H1 (cell line): ENCODE measurements around the gene SLC7A10. TPM values are rescaled to one million over a fixed set of nuclear protein-coding genes. Genes with fewer than 3 reads are reported as not detected.

Experiments
- CTCF ChIA-PET: fragments of 300-600 bp; sonication (Branson Sonifier 250); formaldehyde crosslinking; loops from one replicate; lab custom pipeline; 2021; ENCODE audit not compliant: partially characterized antibody; lab: Charles Lee
- POLR2A ChIA-PET: fragments of 300-600 bp; sonication (Branson Sonifier 250); formaldehyde crosslinking; loops from one replicate; lab custom pipeline; 2021; ENCODE audit warnings: inconsistent platforms; ENCODE audit not compliant: partially characterized antibody; lab: Charles Lee
- DNase-seq, 2 experiments: peaks; one replicate each; pipeline versions ENCODE4 v3.0.0 to v3.0.0-alpha.2; 2010 to 2022; ENCODE audit warnings: low spot score in 2 of 2, low read depth in 1 of 2, mixed read lengths in 1 of 2
- FAIRE-seq: peaks from 2 replicates; lab custom pipeline; 2011; peaks lifted over from hg19 to GRCh38; lab: Jason Lieb, UNC
- H2AFZ ChIP-seq: 2 replicates; pipeline ENCODE4 v1.8.1; 2012; ENCODE audit warnings: low read length, inconsistent platforms
- H2AK5ac ChIP-seq: 2 replicates; pipeline ENCODE4 v1.6.1; 2013; ENCODE audit warnings: low read depth, low read length
- H2BK120ac ChIP-seq: replicated peaks from 2 replicates; pipeline ENCODE3; 2013; ENCODE audit warnings: low read depth, low read length, inconsistent platforms
- H2BK12ac ChIP-seq: 2 replicates; pipeline ENCODE4 v1.6.1; 2013; ENCODE audit warnings: low read depth, low read length
- H2BK15ac ChIP-seq: 2 replicates; pipeline ENCODE4 v1.6.1; 2013; ENCODE audit warnings: low read length
- H2BK20ac ChIP-seq: 2 replicates; pipeline ENCODE4 v1.6.1; 2013; ENCODE audit warnings: low read length
- H2BK5ac ChIP-seq: 2 replicates; pipeline ENCODE4 v1.6.1; 2013; ENCODE audit warnings: low read depth, low read length
- H3K14ac ChIP-seq: 2 replicates; pipeline ENCODE4 v1.6.1; 2013; ENCODE audit warnings: inconsistent platforms; ENCODE audit not compliant: insufficient read length
- H3K18ac ChIP-seq: 2 replicates; pipeline ENCODE4 v1.6.1; 2013; ENCODE audit warnings: low read length; ENCODE audit errors: extremely low read depth
- H3K23ac ChIP-seq: 2 replicates; pipeline ENCODE4 v1.6.1; 2013; ENCODE audit warnings: inconsistent platforms; ENCODE audit not compliant: insufficient read length
- H3K23me2 ChIP-seq: 2 replicates; pipeline ENCODE4 v1.6.1; 2013; ENCODE audit warnings: low read depth, low read length
- H3K27ac ChIP-seq: 2 replicates; pipeline ENCODE4 v1.6.1; 2011; ENCODE audit warnings: low read depth, low read length, inconsistent platforms
- H3K27me3 ChIP-seq, 4 experiments: replicated peaks in 1 of 4; 1 replicate in 1 of 4; 2 replicates in 3 of 4; pipeline versions ENCODE4 v1.6.1 to v1.8.1; 2011 to 2013; ENCODE audit warnings: low read length in 3 of 4, mild to moderate bottlenecking in 3 of 4, inconsistent platforms in 2 of 4, mixed read lengths in 2 of 4, moderate library complexity in 1 of 4; ENCODE audit not compliant: control insufficient read depth in 3 of 4, insufficient read depth in 3 of 4; ENCODE audit errors: extremely low read depth in 1 of 4
- H3K36me3 ChIP-seq, 4 experiments: 2 replicates each; pipeline versions ENCODE4 v1.6.1 to v1.8.1; 2011 to 2013; ENCODE audit warnings: mild to moderate bottlenecking in 4 of 4, low read length in 3 of 4, moderate library complexity in 2 of 4, control low read depth in 1 of 4, inconsistent platforms in 1 of 4; ENCODE audit not compliant: insufficient read depth in 4 of 4, control insufficient read depth in 2 of 4
- H3K4ac ChIP-seq: replicated peaks from 2 replicates; pipeline ENCODE3; 2013; ENCODE audit warnings: low read length, low read depth, mixed read lengths, inconsistent platforms; ENCODE audit not compliant: insufficient read length
- H3K4me1 ChIP-seq, 4 experiments: replicated peaks in 1 of 4; 1 replicate in 1 of 4; 2 replicates in 3 of 4; pipeline versions ENCODE4 v1.6.1 to v1.8.1; 2011 to 2013; ENCODE audit warnings: low read length in 3 of 4, inconsistent platforms in 2 of 4, mixed read lengths in 1 of 4; ENCODE audit not compliant: insufficient read depth in 4 of 4, control insufficient read depth in 3 of 4
- H3K4me2 ChIP-seq, 2 experiments: 2 replicates each; pipeline versions ENCODE4 v1.6.1 to v1.8.1; 2011 to 2013; ENCODE audit warnings: low read depth in 2 of 2, low read length in 2 of 2, control low read depth in 1 of 2, inconsistent platforms in 1 of 2, mild to moderate bottlenecking in 1 of 2; ENCODE audit not compliant: insufficient read depth in 1 of 2
- H3K4me3 ChIP-seq, 4 experiments: fragments of 200-600, 300-600 bp in 1 of 4; sonication (generic), shearing (Covaris generic), sonication (Bioruptor Twin) in 1 of 4; 2 replicates each; pipeline versions ENCODE4 v1.5.1 to v1.8.1; 2011 to 2016; ENCODE audit warnings: low read length in 4 of 4, low read depth in 3 of 4, control low read depth in 2 of 4, inconsistent platforms in 2 of 4, mild to moderate bottlenecking in 2 of 4, mixed read lengths in 1 of 4, moderate library complexity in 1 of 4; ENCODE audit not compliant: insufficient read depth in 2 of 4; ENCODE audit errors: extremely low read depth in 1 of 4
- H3K56ac ChIP-seq: replicated peaks from 2 replicates; pipeline ENCODE3; 2013; ENCODE audit warnings: low read depth, mild to moderate bottlenecking, mixed read lengths, low read length, inconsistent platforms; ENCODE audit not compliant: insufficient read length
- H3K79me1 ChIP-seq: 2 replicates; pipeline ENCODE4 v1.6.1; 2013; ENCODE audit warnings: low read depth, low read length, control low read depth
- H3K79me2 ChIP-seq, 2 experiments: 2 replicates each; pipeline versions ENCODE4 v1.6.1 to v1.8.1; 2012 to 2013; ENCODE audit warnings: low read length in 2 of 2, mild to moderate bottlenecking in 2 of 2, inconsistent platforms in 1 of 2; ENCODE audit not compliant: insufficient read depth in 2 of 2, control insufficient read depth in 1 of 2
- H3K9ac ChIP-seq, 4 experiments: replicated peaks in 1 of 4; 1 replicate in 1 of 4; 2 replicates in 3 of 4; pipeline versions ENCODE4 v1.6.1 to v1.8.1; 2011 to 2013; ENCODE audit warnings: low read depth in 3 of 4, low read length in 3 of 4, control low read depth in 2 of 4, mild to moderate bottlenecking in 2 of 4, moderate library complexity in 2 of 4, inconsistent platforms in 1 of 4; ENCODE audit errors: extremely low read depth in 1 of 4
- H3K9me3 ChIP-seq, 2 experiments: 2 replicates each; pipeline versions ENCODE4 v1.6.1 to v1.8.1; 2012 to 2013; ENCODE audit warnings: mild to moderate bottlenecking in 2 of 2, moderate library complexity in 2 of 2, control low read depth in 1 of 2, inconsistent platforms in 1 of 2, low read depth in 1 of 2, low read length in 1 of 2, mixed read lengths in 1 of 2; ENCODE audit not compliant: insufficient read depth in 2 of 2
- H4K20me1 ChIP-seq, 2 experiments: replicated peaks in 1 of 2; 2 replicates each; pipeline versions ENCODE3 to v1.8.1; 2011 to 2013; ENCODE audit warnings: inconsistent platforms in 2 of 2, low read length in 2 of 2, mild to moderate bottlenecking in 1 of 2; ENCODE audit not compliant: insufficient read depth in 2 of 2, control insufficient read depth in 1 of 2
- H4K5ac ChIP-seq: 2 replicates; pipeline ENCODE4 v1.6.1; 2013; ENCODE audit warnings: low read length, low read depth, mixed read lengths, inconsistent platforms; ENCODE audit not compliant: insufficient read length
- H4K8ac ChIP-seq: 2 replicates; pipeline ENCODE4 v1.8.0; 2013; ENCODE audit warnings: mild to moderate bottlenecking, moderate library complexity, low read length, inconsistent platforms; ENCODE audit not compliant: insufficient read depth; ENCODE audit errors: extremely low read depth
- H4K91ac ChIP-seq: replicated peaks from 2 replicates; pipeline ENCODE3; 2013; ENCODE audit warnings: low read length, mixed read lengths, inconsistent platforms; ENCODE audit not compliant: insufficient read length
- WGBS, 2 experiments: shearing (Covaris generic) in 1 of 2; methylation state at CpG; one replicate each; pipeline versions ENCODE4 v1.1.6 to v1.1.7; 2013 to 2015; ENCODE audit warnings: low lambda C conversion rate in 2 of 2, mixed read lengths in 2 of 2, inconsistent platforms in 1 of 2, low coverage in 1 of 2, missing lambda C conversion rate in 1 of 2; ENCODE audit not compliant: insufficient replicate concordance in 2 of 2, insufficient coverage in 1 of 2, insufficient read length in 1 of 2; ENCODE audit errors: extremely low coverage in 1 of 2, missing lambda C conversion rate in 1 of 2; 5-methylcytosine and 5-hydroxymethylcytosine counted together
- polyA plus RNA-seq, 7 experiments: library from polyadenylated mRNA; depleted of rRNA in 3 of 7; stranded (reverse) in 5 of 7; unstranded in 2 of 7; fragments of >200 nt in 5 of 7; fragments of 200-250 nt in 2 of 7; gene quantifications; 1 replicate in 5 of 7; 2 replicates in 1 of 7; 4 replicates in 1 of 7; pipeline versions ENCODE4 v1.2.1 to v1.2.3, GENCODE V29; 2011 to 2013; ENCODE audit warnings: missing spikeins in 2 of 7, mixed read lengths in 2 of 7
- total RNA-seq: library from RNA; stranded (reverse); fragmentation: NEBNext Ultra II Directional; extraction: Animal tissue kit (Norgen Biotek cat#: 25700); gene quantifications from 2 replicates; pipeline ENCODE4 v1.2.1, GENCODE V29; 2021

Gene SLC7A10
- total and polyA plus RNA-seq, 2 of the 8 experiments (the other 6 are each of a cell fraction or from before 2014, with no cell fraction given) = 3.7 to 7.1 TPM

DNA sequence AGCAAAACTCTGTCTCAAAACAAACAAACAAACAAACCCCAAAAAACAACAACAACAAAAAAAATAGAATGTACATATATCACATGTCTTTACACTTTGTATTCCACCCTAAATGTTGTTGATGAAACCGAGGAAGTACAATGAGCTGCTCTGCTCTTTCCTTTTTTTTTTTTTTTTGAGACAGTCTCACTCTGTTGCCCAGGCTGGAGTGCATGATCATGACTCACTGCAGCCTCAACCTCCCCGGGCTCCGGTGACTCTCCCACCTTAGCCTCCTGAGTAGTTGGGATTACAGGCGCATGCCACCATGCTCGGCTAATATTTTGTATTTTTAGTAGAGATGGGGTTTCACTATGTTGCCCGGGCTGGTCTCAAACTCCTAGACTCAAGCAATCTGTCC is 62.2 kb downstream of the SLC7A10 start:
- FAIRE-seq = no peak
- Histone ChIP-seq H3K18ac (no peak overlapping the region), H2BK20ac (no peak overlapping the region), H3K23ac (no peak overlapping the region), H3K4ac (no peak overlapping the region), H3K23me2 (no peaks in the 10 kb centered on the region; the same call in 1 of the 2 replicates), H3K14ac (no peak overlapping the region), H3K79me1 (no peaks in the 10 kb centered on the region), H4K8ac (no peak overlapping the region), H3K9ac (no peak overlapping the region), H2BK5ac (no peak overlapping the region), H2BK15ac (no peak overlapping the region), H2AFZ (no peak overlapping the region), H3K79me2 (no peaks in the 10 kb centered on the region), H4K5ac (no peak overlapping the region), H3K4me2 (no peak overlapping the region), H4K91ac (no peak overlapping the region), H3K56ac (no peak overlapping the region), H3K9me3 (peaks cover 0 to 9% of the 10 kb centered on the region in 2 experiments; a peak in 1 of 4 replicates), H4K20me1 (no peaks in the 10 kb centered on the region), H3K27ac (no peak overlapping the region), H3K36me3 (no peaks in the 10 kb centered on the region), H2AK5ac (no peak overlapping the region), H2BK12ac (no peak overlapping the region), H3K4me1 (no peaks in the 10 kb centered on the region), H3K27me3 (no peaks in the 10 kb centered on the region), H3K4me3 (no peak overlapping the region), H2BK120ac (no peak overlapping the region)
- 87% methylated on average over 6 of the region's 6 CpGs; no CpG with 5 or more reads in 1 of the 2 experiments for WGBS, 2 experiments
- POLR2A ChIA-PET = interaction anchor here (0.6 to 1.6 kb wide), 3 partner anchors 13 to 286 kb away, joined by 3 to 4 read pairs (median 4); no protein-coding TSS in a partner anchor
- CTCF ChIA-PET = interaction anchor here (0.7 to 4.2 kb wide), 4 partner anchors 13 to 1877 kb away, joined by 3 to 19 read pairs (median 5); no protein-coding TSS in a partner anchor
- no peak for DNase-seq
